Activated T-cell treated with anti-CD3 and anti-CD28 coated beads for 4 hours (primary cell): ENCODE data around the gene SAMSN1.
"Not testable (repeated sequence)": the region's sequence is repeated elsewhere in the genome, so short reads cannot be mapped to it uniquely, and the experiment has no call there.

Experiments used
- DNase-seq: peaks from one replicate; pipeline ENCODE4 v3.0.0-alpha.2; 2020

The SAMSN1 gene

GRCh38 chr21:14527696-14528652 lies 18.1 kb downstream of the SAMSN1 start:
- no peak for DNase-seq

GRCh38 chr21:14526836-14527695 lies 19.0 kb downstream of the SAMSN1 start:
- DNase-seq: no peak

GRCh38 chr21:14526199-14526598 lies 19.9 kb downstream of the SAMSN1 start:
- DNase-seq: no peak

- DNase-seq: no peak
Observed at GRCh38 chr21:14523234-14523633, 22.9 kb downstream of the SAMSN1 start.

- no peak for DNase-seq
Observed at GRCh38 chr21:14522736-14523135, 23.4 kb downstream of the SAMSN1 start.

- DNase-seq: no peak
Observed at GRCh38 chr21:14520535-14520934, 25.6 kb downstream of the SAMSN1 start.

GRCh38 chr21:14519000-14519399 lies 27.1 kb downstream of the SAMSN1 start:
- DNase-seq: no peak

GRCh38 chr21:14513804-14514203 lies 32.3 kb downstream of the SAMSN1 start:
- DNase-seq: no peak

GRCh38 chr21:14506859-14507457 lies 39.2 kb downstream of the SAMSN1 start:
- not testable (repeated sequence) for DNase-seq

GRCh38 chr21:14500873-14501272 lies 45.2 kb downstream of the SAMSN1 start:
- DNase-seq: no peak

GRCh38 chr21:14499316-14499715 lies 46.8 kb downstream of the SAMSN1 start:
- no peak for DNase-seq

GRCh38 chr21:14497825-14498224 lies 48.3 kb downstream of the SAMSN1 start:
- no peak for DNase-seq

GRCh38 chr21:14495075-14495474 lies 51.0 kb downstream of the SAMSN1 start:
- no peak for DNase-seq

- not testable (repeated sequence) for DNase-seq
Observed at GRCh38 chr21:14494181-14494580, 51.9 kb downstream of the SAMSN1 start.

GRCh38 chr21:14493731-14494130 lies 52.4 kb downstream of the SAMSN1 start:
- DNase-seq: no peak

GRCh38 chr21:14492931-14493330 lies 53.2 kb downstream of the SAMSN1 start:
- no peak for DNase-seq

GRCh38 chr21:14491269-14491681 lies 54.8 kb downstream of the SAMSN1 start:
- no peak for DNase-seq

GRCh38 chr21:14488672-14489204 lies 57.4 kb downstream of the SAMSN1 start:
- DNase-seq: no peak

GRCh38 chr21:14487490-14488432 lies 58.4 kb downstream of the SAMSN1 start:
- DNase-seq: no peak

GRCh38 chr21:14486869-14487268 lies 59.2 kb downstream of the SAMSN1 start:
- no peak for DNase-seq

GRCh38 chr21:14484188-14485009 lies 61.7 kb downstream of the SAMSN1 start:
- DNase-seq: no peak
